ENCODE data around the gene ZDHHC8. TPM values are rescaled to one million over a fixed set of nuclear protein-coding genes. Genes with fewer than 3 reads are reported as not detected.

ZDHHC8 gene
- polyA plus RNA-seq, 10 donors, result 33.2 to 47.4 (median 39.2) TPM

GRCh38 chr22:20141186-20142077 is 9.8 kb downstream of the ZDHHC8 start:
- DNase-seq, result no peak

- DNase-seq, result no peak
Measured at GRCh38 chr22:20142711-20143621, 11.4 kb downstream of the ZDHHC8 start.

GRCh38 chr22:20143883-20144665 is 12.5 kb downstream of the ZDHHC8 start:
- DNase-seq, result no peak

- DNase-seq, result no peak
Measured at GRCh38 chr22:20145206-20145831, 13.7 kb downstream of the ZDHHC8 start.

GRCh38 chr22:20145832-20146223 is 14.2 kb downstream of the ZDHHC8 start:
- DNase-seq, result no peak

DNA sequence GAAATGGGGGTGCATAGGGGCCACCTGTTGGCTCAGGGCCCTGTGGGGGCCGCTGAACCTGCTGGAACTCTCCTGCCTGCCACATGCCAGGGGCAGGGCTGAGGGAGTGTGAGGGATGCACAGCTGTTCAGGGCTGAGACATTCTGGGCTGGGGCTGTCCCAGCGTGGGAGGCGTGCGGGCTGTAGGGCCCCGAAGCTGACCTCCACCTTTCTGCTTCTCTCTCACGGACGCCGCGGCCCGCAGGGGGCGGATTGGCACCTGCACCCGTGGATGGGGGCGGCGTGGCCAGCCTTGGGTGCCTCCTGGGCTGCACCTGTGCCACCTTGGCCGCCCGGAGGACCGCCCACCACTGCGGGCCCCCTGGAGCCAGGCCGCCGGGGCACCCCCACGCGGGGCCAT is 15.2 kb downstream of the ZDHHC8 start:
- DNase-seq, result no peak

DNA sequence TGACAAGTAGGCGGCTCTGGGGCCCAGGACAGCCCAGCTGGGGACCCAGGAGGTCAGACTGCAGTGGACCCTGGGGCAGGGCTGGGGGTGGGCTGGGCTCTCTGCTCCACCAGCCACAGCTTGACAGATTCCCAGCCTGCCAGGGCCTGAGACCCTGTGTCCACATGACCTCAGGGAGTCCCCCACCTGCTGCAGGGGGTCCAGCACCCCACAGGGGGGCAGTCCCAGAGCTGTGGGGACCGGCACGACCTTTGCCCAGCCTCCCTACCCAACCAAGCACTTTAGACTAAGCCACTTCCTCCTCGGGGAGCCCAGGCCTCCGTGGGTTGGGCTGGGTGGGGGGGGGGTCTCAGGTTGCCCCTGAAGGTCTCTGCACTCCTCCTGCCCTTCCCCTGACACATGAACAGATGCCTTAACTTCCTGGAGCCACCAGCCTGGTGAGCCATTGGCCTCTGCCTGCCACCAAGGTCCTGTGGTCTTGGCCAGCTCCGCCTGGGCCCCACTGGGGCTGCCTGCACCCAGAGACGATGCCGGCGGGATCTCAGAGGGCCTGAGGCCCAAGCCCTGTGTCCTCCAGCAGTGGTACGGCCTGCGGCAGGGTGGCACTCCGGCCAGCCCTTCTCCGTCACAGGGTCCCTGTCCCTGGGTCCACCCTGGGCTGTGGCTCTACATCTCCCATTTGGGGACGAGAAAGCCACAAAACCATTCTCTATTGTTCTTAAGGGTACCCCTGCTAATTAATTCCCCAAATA is 15.8 kb downstream of the ZDHHC8 start:
- no peak for DNase-seq

GRCh38 chr22:20148414-20148813 is 16.8 kb downstream of the ZDHHC8 start:
- no peak for DNase-seq

DNA sequence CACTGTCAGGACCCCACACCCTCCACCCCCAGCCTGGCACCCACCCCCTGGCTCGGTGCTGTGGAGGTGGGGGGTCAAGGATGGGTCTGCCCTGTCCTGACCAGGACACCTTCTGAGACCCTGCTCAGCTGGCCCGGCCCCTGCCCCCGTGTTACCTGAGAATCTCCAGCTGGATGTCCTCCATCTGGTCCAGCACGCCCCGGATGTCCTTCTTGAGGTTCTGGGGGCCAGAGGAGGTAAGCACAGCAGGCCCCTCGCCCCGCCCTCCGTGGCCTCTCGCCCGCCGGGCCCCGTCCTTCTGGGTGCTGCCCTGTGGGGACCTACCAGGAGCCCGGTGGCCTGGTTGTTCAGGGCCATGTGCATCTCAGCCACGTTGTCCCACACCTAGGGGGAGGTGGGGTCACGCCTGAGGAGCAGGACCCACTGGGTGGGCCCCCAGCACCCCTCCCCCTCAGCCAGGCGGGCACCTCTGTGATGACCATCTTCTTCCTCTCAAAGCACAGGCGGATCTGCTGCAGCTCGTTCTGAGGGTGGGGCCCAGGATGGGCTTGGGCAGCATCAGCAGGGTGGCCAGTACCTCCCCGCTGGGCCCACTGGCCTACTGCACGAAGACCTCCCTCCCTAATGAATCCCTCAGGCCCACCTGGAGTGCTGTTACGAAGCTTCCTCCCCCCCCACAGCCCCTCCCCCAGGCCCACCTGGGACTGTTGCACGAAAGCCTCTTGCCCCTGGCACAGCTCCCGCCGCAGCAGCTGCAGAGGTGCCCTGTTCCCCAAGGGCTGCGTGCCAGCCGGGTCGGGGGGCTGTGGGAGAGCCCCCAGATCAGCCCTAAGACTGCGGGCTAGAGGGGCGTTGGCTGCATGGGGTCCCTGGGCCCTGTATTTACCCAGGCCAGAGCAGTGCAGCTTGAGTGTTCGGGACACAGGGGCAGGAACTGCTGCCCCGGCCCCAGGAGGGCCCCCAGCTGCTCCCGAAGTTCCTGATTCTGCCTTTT is 17.9 kb downstream of the ZDHHC8 start:
- DNase-seq, result no peak

DNA sequence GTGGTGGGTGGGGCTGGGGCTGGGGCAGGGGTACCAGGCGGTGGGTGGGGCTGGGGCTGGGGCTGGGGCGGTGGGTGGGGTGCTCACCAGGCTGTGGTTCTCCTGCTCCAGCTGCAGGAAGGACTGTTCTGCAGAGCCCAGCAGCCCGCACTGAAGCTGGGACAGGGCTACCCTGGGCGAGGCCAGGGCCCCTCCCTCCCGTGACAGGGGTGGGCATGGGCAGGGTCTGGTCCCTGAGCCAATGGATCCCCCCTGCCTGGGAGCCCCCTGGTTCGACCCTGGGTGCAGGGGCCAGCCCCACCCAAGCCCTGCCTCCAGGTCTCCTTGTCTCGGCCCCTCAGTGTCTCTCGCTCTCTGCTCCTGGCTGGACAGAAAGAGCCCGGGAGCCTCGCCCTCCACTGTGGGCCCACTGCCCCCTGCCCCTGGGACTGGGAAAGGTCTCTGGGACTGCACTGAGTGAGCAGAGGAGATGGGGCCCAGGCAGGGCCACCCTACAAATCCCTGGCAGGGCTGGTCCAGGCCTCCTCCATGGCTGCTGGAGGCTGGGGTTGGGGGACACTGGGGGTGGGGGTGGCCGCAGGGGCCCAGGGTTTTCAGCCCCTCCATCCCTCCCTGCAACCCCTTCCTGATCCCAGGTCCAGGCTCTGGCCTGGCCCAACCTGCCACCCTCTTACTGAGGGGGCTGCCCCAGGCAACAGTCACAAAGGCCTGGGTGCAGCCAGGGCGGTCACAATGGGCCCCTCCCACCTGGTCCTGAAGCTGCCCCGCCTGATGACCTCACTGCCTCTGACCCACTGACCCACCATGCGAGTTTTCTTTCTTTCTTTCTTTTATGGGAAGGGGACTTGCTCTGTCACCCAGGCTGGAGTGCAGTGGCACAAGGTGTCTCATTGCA is 19.0 kb downstream of the ZDHHC8 start, which contains the start of gene CCDC188:
Gene CCDC188, minus strand, starts transcription at position 675 of the 895 bp plus-strand sequence. Its CDS starts 69 bp downstream, at position 606.
- DNase-seq, result no peak

DNA sequence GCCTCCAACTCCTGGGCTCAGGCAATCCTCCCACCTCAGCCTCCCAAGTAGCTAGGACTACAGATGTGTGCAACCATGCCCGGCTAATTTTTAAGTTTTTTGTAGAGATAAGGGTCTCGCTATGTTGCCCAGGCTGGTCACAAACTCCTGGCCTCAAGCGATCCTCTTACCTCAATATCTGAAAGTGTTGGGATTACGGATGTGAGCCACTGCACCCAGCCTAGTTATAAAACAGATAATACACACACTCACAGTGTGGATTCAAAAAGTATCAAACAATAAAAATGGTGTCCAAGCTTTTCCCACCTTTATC is 19.6 kb downstream of the ZDHHC8 start:
- DNase-seq, result no peak

DNA sequence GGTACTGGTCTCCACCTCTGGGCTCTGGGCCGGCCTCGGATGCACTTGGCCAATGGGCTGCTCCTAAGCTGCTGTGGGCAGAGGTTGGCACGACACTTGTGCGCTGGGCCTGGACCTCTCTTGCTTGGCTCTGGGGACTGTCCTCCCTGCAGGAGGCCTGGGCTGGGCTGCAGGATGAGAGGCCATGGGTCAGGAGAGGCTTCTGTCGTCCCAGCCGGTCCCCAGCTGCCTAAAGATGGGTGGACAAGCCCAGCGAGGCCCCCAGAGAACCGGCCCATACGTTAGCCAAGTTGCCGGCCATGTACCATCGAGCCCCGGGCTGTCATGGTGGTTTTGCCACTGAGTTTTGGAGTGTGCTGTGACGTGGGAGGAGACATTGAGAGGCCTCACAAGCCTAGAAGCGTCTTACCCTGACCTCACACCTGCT is 20.9 kb downstream of the ZDHHC8 start:
- no peak for DNase-seq

DNA sequence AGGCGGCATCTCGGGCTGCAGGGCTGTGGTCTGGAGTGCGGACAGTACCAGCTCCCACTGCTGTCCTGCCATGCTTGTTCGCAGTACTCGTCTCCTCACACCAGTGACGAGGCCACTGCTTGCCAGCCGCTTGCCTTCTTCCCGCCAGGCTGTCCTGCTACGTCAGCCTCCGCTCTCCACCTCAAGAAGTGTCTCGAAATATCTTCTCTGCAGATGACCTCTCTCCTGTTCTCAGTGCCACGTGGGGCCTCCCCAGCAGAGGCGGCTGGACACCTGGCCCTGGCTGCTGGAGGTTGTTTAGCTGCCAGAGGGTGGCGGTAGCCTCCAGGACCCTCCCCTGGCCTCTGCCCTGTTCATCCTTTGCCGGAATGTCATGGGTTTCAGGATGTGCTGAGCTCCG is 22.3 kb downstream of the ZDHHC8 start:
- DNase-seq, result no peak

DNA sequence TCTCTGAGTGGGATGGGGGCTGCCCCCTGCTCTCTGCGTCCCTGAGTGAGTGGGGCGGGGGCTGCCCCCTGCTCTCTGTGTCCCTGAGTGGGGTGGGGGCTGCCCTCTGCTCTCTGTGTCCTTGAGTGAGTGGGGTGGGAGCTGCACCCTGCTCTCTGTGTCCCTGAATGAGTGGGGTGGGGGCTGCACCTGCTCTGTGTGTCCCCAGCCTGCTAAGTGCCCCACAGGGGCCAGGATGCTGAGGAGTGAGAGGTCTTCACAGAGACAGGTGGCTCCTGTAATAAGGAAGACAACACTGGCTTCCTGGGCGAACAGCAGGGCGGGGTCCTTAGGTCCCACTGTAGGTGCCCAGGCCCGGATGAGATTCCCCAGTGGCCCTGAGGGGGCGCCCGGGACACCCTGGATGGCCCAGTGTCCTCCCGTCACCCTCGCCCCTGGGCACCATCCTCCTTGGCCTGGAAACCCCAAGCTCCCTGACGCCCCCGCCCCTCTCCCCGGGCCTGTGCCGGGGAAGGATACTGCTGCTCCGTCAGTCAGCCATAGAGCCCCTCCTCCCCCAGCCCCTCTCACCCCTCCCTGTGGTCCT is 23.1 kb downstream of the ZDHHC8 start:
- DNase-seq, result no peak

DNA sequence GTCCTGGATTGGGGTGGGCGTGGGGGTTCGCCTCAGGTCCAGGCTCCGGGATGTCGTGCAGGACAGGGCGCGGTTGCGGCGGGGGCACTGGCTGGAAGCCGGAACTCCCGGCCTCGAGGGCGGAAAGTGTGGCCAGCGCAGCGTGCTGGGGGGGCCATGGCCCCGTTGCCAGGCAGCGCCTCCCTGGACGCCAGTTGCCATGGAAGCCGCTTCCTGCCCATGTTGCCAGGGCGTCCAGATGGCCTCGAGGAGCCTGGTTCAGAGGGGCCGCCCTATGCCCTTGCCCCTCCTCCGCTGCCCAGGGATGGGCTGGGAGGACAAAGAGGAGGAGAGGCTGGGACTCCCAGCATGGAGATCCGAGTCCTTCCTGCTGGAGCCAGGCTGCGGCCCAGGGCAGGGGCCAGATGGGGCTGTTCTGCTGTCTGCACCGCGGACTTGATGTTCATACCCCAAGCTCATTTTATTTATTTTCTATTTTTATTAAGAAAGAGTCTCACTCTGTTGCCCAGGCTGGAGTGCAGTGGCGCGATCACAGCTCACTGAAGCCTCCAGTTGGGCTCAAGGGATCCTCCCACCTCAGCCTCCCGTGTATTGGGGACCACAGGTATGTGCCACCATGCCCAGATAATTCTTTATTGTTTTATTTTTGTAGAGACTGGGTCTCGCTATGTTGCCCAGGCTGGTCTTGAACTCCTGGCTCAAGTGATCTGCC is 23.9 kb downstream of the ZDHHC8 start:
- DNase-seq, result peak in 1 of 3 donors; percentile 57

DNA sequence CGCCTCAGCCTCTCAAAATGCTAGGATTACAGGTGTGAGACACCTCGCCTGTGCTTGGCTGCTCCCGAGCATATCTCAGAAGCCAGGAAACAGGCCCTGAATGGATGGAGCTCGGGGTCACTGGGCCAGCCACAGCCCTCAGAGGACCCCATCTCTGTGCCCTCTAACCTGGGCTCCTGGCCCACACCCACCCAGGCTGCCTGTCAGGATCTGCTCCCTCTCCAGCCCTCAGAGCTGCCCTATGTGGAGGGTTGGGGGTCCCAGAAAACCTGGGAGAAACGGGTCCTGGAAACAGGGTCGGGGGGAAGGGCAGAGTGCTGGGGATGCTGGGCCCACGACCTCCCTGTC is 24.4 kb downstream of the ZDHHC8 start:
- DNase-seq, result no peak
